Duodenal mucosa (tissue), 2 donors: ENCODE measurements around the gene QRFP.

Experiments
- H3K27ac ChIP-seq: one replicate; pipeline ENCODE4 v1.7.0; 2013; ENCODE audit warnings: low read depth, low read length
- H3K27me3 ChIP-seq, 2 donors: one replicate each; pipeline ENCODE4 v1.7.0; 2013; ENCODE audit warnings: low read length in 2 of 2, control low read depth in 1 of 2; ENCODE audit not compliant: insufficient read depth in 2 of 2, control insufficient read depth in 1 of 2
- H3K36me3 ChIP-seq, 2 donors: one replicate each; pipeline ENCODE4 v1.7.0; 2013; ENCODE audit warnings: low read length in 2 of 2, control low read depth in 1 of 2; ENCODE audit not compliant: insufficient read depth in 2 of 2, control insufficient read depth in 1 of 2
- H3K4me1 ChIP-seq, 2 donors: one replicate each; pipeline ENCODE4 v1.7.0; 2013; ENCODE audit warnings: low read length in 2 of 2, control low read depth in 1 of 2; ENCODE audit not compliant: insufficient read depth in 2 of 2, control insufficient read depth in 1 of 2
- H3K4me3 ChIP-seq, 2 donors: one replicate each; pipeline ENCODE4 v1.7.0; 2013; ENCODE audit warnings: low read length in 2 of 2, low read depth in 1 of 2
- H3K9ac ChIP-seq, 2 donors: one replicate each; pipeline ENCODE4 v1.7.0; 2013; ENCODE audit warnings: low read length in 2 of 2, low read depth in 1 of 2
- H3K9me3 ChIP-seq, 2 donors: one replicate each; pipeline ENCODE4 v1.7.0; 2013; ENCODE audit warnings: low read length in 2 of 2, control low read depth in 1 of 2; ENCODE audit not compliant: control insufficient read depth in 1 of 2

Gene QRFP

DNA sequence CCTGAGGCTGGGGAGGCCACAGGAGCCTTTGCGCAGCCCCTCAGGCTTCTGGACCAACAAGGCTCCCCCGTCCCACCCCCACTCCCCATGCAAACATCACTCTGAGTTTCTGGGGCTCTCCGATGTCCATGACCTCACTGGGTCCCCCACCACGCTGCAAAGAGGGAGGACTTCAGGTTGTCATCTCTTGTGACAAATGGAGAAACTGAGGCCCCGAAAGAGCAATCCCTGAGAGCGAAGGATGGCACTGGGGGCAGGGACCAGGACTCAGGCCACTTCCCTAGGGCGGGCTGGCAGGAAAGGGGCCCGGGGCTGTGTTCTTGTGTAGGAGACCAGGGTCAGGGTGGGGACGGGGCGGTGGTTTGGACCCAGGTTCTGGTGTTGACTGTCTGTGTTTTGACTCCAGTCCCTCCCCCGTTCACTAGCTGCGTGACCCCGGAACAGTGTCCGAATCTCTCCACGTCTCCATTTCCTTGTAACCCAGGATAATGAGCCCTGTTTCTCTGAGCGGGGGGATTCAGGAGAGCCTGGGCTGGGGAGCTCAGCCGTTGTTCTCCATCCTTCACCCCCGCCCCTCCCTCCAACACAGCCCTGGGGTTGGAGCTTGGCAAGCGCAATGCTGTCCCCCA lies 28.6 kb upstream of the QRFP start:
- Histone ChIP-seq H3K9ac (no peak overlapping the region), H3K27ac (no peak overlapping the region), H3K4me3 (no peak overlapping the region), H3K9me3 (no peaks in the 10 kb centered on the region), H3K36me3 (no peaks in the 10 kb centered on the region), H3K27me3 (peaks cover 0 to 31% of the 10 kb centered on the region in 2 donors), H3K4me1 (peaks cover 0 to 10% of the 10 kb centered on the region in 2 donors)

DNA sequence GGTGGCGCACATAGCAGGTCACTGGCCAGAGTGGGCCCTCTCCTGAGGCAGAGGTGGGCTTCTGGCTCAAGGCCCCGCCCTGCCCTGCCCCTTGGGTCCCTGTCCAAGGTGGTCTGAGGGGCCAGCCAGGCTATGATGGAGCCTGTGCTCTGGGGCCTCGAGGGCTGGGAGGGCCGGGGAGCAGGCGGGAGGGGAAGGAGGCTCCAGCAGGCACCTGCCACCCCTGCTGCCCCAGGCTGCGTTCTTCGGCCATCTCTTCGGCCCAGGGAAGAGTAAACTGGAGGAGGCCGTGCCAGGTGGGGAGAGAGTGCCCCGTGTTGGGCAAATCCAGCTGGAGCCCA lies 27.8 kb upstream of the QRFP start:
- H3K9me3 ChIP-seq = no peaks in the 10 kb centered on the region
- H3K27me3 ChIP-seq = peaks cover 0 to 29% of the 10 kb centered on the region in 2 donors
- H3K4me1 ChIP-seq = peaks cover 0 to 10% of the 10 kb centered on the region in 2 donors
- H3K36me3 ChIP-seq = no peaks in the 10 kb centered on the region
- H3K4me3 ChIP-seq = no peak overlapping the region
- H3K9ac ChIP-seq = no peak overlapping the region
- H3K27ac ChIP-seq = no peak overlapping the region

DNA sequence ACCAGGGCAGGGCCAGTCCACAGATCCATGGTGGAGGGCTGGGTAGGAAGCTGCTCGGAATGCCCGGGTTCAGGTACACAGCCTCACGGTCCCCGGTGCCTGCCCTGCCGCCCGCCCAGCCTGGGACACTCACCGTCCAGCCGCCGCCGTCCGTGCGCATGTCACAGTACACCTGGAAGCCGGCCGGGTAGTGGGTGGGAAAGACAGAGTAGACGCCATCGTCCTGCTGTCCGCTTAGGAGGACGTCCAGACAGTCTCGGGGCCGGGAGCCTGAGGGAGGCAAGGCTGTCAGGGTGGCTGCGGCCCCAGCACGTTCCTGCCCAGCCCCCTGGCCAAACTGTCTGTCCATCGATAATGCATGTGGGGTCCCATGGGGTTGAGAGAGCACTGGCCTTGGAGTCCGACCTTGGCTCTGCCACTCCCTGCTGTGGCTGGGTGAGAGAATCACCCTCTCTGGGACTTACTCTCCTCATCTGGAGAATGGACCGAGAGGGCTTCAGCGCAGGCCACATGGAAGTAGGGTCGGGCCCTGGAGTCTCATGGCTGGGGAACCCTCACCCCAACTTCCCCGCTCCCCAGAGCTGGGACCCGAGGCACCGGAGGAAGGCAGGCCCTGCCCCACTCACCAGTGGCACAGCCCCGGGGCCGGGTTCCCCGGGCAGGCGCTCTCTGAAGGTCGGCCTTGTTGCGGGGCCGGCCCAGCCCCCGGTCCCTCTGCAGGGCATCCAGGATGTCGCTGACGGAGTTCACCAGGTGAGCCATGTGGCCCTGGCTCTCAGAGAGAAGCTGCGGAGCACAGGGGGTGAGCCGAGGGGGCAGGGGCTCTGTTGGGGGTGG lies 27.2 kb upstream of the QRFP start:
- Histone ChIP-seq H3K27me3 (peaks cover 0 to 35% of the 10 kb centered on the region in 2 donors), H3K4me1 (peaks cover 0 to 9% of the 10 kb centered on the region in 2 donors), H3K9ac (no peak overlapping the region), H3K27ac (no peak overlapping the region), H3K4me3 (no peak overlapping the region), H3K9me3 (no peaks in the 10 kb centered on the region), H3K36me3 (no peaks in the 10 kb centered on the region)

DNA sequence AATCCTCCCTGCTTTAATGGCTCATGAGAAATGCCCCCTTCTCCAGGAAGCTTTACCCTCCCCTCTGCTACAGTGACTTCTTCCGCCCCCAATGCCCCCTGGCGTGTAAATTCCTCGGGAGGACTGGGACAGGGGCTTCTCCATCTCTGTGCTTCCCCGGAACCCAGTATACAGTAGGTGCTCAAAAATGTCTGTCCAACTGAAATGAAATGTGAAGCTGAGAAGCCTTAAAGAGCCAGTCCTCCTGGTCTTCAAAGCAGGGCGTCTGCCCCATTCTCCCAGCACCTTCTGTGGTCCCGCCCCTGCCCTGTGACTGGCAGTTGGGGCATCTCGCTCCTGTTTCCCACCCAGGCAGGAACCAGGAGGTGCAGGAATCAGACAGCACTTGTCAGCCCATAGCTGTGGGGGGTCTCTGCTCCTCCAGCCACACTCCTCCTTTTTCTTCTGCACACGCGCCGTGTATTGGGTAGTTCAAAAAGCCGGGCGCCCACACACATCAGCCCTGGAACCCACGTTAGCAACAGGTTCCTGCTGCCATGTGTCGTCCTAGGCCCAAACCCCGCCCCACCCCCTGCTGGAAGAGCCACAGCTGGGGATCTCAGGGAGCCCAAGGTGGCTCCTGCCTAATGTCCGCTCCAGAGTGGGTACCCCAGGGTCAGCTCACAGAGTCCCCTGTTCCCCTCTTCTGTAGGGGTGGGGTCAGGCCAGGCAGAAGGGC lies 26.4 kb upstream of the QRFP start:
- peaks cover 0 to under 1% of the 10 kb centered on the region in 2 donors for H3K4me1 ChIP-seq
- H3K27ac ChIP-seq = no peak overlapping the region
- H3K36me3 ChIP-seq = no peaks in the 10 kb centered on the region
- H3K4me3 ChIP-seq = no peak overlapping the region
- peaks cover 0 to 40% of the 10 kb centered on the region in 2 donors for H3K27me3 ChIP-seq
- H3K9me3 ChIP-seq = no peaks in the 10 kb centered on the region
- H3K9ac ChIP-seq = no peak overlapping the region

DNA sequence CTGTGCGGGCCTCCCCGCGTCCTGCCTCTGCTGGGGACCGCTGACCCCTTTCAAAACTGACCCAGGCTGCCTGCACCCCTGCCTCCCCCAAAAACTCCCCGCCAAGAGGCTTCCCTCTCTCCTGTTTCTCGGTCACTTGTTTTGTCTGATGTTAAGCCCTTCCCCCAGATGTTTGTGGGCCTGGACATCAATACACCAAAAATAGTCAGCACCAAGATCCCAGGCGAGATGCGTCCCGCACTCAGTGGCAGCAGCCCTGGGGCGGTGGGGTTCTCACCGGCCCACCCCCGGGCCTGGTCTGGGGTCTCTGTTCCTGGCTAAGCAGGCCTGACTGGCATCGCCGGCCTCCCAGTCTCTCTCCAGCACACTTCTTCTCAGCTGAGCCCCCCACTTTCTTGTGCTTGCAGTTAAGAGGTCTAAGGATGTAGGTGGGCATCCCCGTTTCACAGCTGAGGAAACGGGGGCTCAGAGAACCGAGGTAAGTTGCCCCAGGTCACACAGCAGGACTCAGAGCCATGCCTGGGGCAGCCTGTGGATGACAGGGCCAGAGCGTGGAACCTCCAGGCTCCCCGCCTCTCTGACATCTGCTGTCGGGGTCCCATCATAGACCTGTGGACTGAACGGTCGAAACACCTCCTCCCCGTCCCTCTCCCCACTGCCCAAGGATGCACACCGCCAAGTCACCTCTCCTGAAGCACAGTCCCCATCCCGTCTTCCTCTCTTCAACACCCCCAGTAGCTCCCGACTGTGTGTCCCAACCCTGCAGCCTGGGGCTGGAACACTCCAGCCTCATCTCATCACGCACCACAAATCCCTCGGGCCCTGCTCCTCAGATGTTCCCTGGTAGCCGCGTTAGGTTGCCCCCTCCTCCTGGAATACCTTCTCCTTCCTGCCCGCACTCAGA lies 25.6 kb upstream of the QRFP start:
- Histone ChIP-seq H3K4me3 (no peak overlapping the region), H3K27me3 (peaks cover 0 to 44% of the 10 kb centered on the region in 2 donors), H3K27ac (no peak overlapping the region), H3K4me1 (no peaks in the 10 kb centered on the region), H3K9ac (no peak overlapping the region), H3K36me3 (no peaks in the 10 kb centered on the region), H3K9me3 (no peaks in the 10 kb centered on the region)

DNA sequence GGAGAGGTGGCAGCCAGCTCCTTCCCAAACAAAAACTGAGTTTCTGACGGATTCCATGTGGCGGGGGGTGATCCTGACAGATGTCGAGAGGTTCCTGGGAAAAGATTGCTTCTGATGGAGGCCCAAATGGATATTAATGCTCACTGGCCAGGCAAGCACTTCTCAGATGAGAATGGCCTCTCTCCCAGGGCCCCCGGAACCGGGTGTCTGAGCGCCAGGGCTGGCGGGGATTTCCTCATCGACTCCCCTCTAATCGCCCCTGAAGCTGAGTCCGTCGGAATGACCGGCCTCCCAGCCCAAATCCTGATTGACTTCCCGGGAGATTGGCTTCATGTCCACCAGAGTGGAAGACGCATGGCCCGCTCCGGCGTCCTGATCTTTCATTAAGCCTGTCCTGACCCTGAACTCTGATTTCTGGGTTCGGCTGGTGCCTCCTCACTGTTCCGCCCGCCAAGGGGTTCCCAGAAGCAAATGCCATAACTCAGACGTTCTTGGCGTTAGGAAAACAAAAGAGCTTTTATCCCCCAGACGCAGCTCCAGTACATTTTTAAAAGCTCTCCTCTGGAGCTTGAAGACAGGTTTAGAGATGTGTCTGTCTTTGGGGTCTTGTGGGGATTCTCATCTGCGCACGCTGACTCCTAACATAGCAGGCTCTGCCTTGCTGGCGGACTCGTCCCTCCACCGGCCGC lies 24.8 kb upstream of the QRFP start:
- H3K9me3 ChIP-seq = no peaks in the 10 kb centered on the region
- H3K4me3 ChIP-seq = no peak overlapping the region
- no peaks in the 10 kb centered on the region for H3K36me3 ChIP-seq
- H3K4me1 ChIP-seq = no peaks in the 10 kb centered on the region
- peaks cover 0 to 44% of the 10 kb centered on the region in 2 donors for H3K27me3 ChIP-seq
- no peak overlapping the region for H3K27ac ChIP-seq
- no peak overlapping the region for H3K9ac ChIP-seq

DNA sequence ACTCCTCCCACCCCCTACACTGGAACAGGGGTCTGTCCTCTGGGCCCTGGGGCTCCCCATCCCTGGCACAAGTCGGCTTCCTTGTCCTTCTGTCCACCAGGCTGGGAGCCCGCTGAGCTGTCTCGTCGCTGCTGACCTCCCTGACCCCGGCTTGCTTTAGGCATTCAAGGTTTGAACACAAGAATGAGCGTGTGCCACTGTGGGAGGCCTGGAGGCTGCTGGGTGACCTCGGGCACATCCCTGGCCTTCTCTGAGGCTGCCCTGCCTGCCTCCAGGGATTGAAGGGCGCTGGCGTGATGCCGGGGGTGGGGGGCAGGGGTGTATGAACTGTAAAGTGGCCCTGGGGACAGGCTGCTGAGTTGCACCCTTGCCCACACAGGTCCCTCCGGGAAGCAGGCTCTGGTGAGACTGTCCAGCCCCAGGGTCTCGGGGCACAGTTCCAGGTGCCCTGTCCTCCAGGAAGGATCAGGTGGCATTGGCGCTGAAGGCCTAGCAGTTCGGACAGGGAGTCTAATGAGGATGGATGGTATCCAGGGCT lies 24.2 kb upstream of the QRFP start:
- Histone ChIP-seq H3K27me3 (peaks cover 0 to 44% of the 10 kb centered on the region in 2 donors), H3K9ac (no peak overlapping the region), H3K4me3 (no peak overlapping the region), H3K4me1 (no peaks in the 10 kb centered on the region), H3K9me3 (no peaks in the 10 kb centered on the region), H3K36me3 (no peaks in the 10 kb centered on the region), H3K27ac (no peak overlapping the region)

DNA sequence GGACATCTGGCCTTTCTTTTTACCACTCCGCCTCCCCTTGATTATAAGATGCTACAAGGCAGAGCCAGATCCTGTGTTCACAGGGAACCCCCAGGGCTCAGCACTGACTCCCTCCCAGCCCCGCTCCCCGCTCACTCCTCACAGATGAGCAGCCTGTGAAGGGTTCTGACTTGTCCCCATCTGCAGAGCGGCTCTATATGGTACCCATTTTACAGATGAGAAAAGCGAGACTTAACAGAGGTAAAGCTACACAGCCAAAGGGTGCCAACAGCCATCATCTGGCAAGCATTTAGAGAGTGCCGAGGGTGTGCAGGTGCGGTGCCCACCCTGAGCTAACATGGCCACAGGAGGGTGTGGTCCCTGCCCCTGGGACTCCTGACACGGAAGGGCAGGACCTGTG lies 23.6 kb upstream of the QRFP start:
- Histone ChIP-seq H3K9me3 (no peaks in the 10 kb centered on the region), H3K27me3 (peaks cover 0 to 44% of the 10 kb centered on the region in 2 donors), H3K27ac (no peak overlapping the region), H3K36me3 (no peaks in the 10 kb centered on the region), H3K9ac (no peak overlapping the region), H3K4me1 (no peaks in the 10 kb centered on the region), H3K4me3 (no peak overlapping the region)

DNA sequence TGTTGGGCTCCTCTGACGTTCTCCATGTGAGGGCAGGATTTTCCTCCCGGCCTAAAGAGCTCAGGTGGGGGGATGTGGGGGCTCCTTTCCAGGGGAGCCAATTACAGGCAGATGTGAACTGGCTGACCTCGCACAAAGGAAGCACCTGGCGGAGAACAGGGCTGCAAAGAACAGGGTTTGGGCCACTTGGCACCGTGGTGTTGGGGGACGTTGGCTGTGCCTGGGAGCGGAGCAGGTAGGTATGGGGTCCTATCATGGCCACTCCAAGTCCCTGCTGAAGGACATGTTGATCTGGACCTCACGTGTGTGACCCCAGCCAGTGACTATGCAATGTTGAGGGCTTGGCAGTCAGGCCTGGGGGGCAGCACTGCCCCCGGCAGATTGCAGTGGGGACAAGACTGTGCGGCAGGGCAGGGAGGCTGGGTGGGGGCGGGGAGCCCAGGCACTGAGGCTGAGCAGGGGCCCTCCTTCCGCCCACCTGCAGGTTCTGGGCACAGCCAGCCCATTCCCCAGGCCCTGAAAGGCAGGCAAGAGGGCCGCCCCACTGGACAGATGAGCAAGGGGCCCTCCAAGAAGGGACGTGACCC lies 23.0 kb upstream of the QRFP start:
- no peak overlapping the region for H3K27ac ChIP-seq
- no peaks in the 10 kb centered on the region for H3K4me1 ChIP-seq
- H3K4me3 ChIP-seq = no peak overlapping the region
- H3K36me3 ChIP-seq = no peaks in the 10 kb centered on the region
- peaks cover 0 to 44% of the 10 kb centered on the region in 2 donors for H3K27me3 ChIP-seq
- H3K9me3 ChIP-seq = no peaks in the 10 kb centered on the region
- H3K9ac ChIP-seq = no peak overlapping the region
